Activated CD8-positive, alpha-beta T cell treated with anti-CD3 and anti-CD28 coated beads for 36 hours (primary cell): ENCODE data around the gene ZNF488. TPM values are rescaled to one million over a fixed set of nuclear protein-coding genes. Genes with fewer than 3 reads are reported as not detected.

Experiments
- ATAC-seq: fragments of 200-7000 bp; cut with Tn5 transposase; one replicate; pipeline ENCODE4 v1.10.0; 2021; ENCODE audit warnings: mild to moderate bottlenecking, moderate library complexity
- CTCF ChIA-PET: fragments of 350-600 bp; sonication (Branson Sonifier 250); formaldehyde crosslinking; loops from one replicate; lab custom pipeline; 2021; ENCODE audit warnings: antibody characterized with exemption; lab: Charles Lee
- POLR2A ChIA-PET: fragments of 350-600 bp; sonication (Branson Sonifier 250); formaldehyde crosslinking; loops from one replicate; lab custom pipeline; 2021; ENCODE audit warnings: antibody characterized with exemption; lab: Charles Lee
- DNase-seq: peaks from one replicate; pipeline ENCODE4 v3.0.0-alpha.2; 2020
- H3K27ac Mint-ChIP-seq: one replicate; pipeline ENCODE4 v1.8.0; 2021; ENCODE audit warnings: mild to moderate bottlenecking, mixed read lengths
- H3K27me3 Mint-ChIP-seq: one replicate; pipeline ENCODE4 v1.8.0; 2021; ENCODE audit warnings: mixed read lengths
- H3K36me3 Mint-ChIP-seq: one replicate; pipeline ENCODE4 v1.8.0; 2021; ENCODE audit warnings: low read depth, mixed read lengths
- H3K4me1 Mint-ChIP-seq: one replicate; pipeline ENCODE4 v1.8.0; 2021; ENCODE audit warnings: low read depth, mixed read lengths
- H3K4me3 Mint-ChIP-seq: one replicate; pipeline ENCODE4 v1.8.0; 2021; ENCODE audit warnings: mild to moderate bottlenecking, moderate library complexity, mixed read lengths
- H3K9me3 Mint-ChIP-seq: one replicate; pipeline ENCODE4 v1.8.0; 2021; ENCODE audit warnings: mixed read lengths
- CTCF ChIP-seq: fragments of 200-600 bp; IDR thresholded peaks from one replicate; pipeline ENCODE4 v1.8.0; 2022; ENCODE audit warnings: antibody characterized with exemption, mild to moderate bottlenecking
- intact Hi-C: fragments of 100-400 bp; cut with micrococcal nuclease; formaldehyde crosslinking; loops from one replicate; pipeline ENCODE4 v1.10.0; 2022
- total RNA-seq, 2 experiments: library from RNA; stranded (reverse); gene quantifications; one replicate each; pipeline ENCODE4 v1.2.3, GENCODE V29; 2021

Gene ZNF488
- total RNA-seq, 2 experiments from 2014 or later: 0.36 to 0.58 TPM

- no peak for TF ChIP-seq CTCF
- Mint-ChIP-seq H3K27me3 (no peaks in the 10 kb centered on the region), H3K9me3 (no peaks in the 10 kb centered on the region), H3K27ac (no peak overlapping the region), H3K4me1 (no peaks in the 10 kb centered on the region), H3K4me3 (no peak overlapping the region), H3K36me3 (no peaks in the 10 kb centered on the region)
- ChIA-PET CTCF (no interaction called here), POLR2A (no interaction called here)
- peak; percentile 14 for DNase-seq
- peak; percentile 24 for ATAC-seq
- intact Hi-C loops: no loop called here
Measured at GRCh38 chr10:47415520-47416304, 31.6 kb upstream of the ZNF488 start.

GRCh38 chr10:47414752-47415519, 30.8 kb upstream of the ZNF488 start:
- ChIA-PET POLR2A (no interaction called here), CTCF (no interaction called here)
- Mint-ChIP-seq H3K27ac (no peak overlapping the region), H3K4me1 (no peaks in the 10 kb centered on the region), H3K27me3 (no peaks in the 10 kb centered on the region), H3K4me3 (no peak overlapping the region), H3K36me3 (no peaks in the 10 kb centered on the region), H3K9me3 (no peaks in the 10 kb centered on the region)
- intact Hi-C loops: no loop called here
- DNase-seq (no peak), ATAC-seq (no peak)
- TF ChIP-seq CTCF: no peak

- DNase-seq: no peak
- TF ChIP-seq CTCF: no peak
- no peaks in the 10 kb centered on the region for H3K27me3 Mint-ChIP-seq
- H3K4me3 Mint-ChIP-seq: no peak overlapping the region
- no peak for ATAC-seq
- H3K4me1 Mint-ChIP-seq: no peaks in the 10 kb centered on the region
- ChIA-PET CTCF (no interaction called here), POLR2A (no interaction called here)
- no peaks in the 10 kb centered on the region for H3K36me3 Mint-ChIP-seq
- intact Hi-C loops: no loop called here
- H3K9me3 Mint-ChIP-seq: no peaks in the 10 kb centered on the region
- H3K27ac Mint-ChIP-seq: no peak overlapping the region
Measured at GRCh38 chr10:47414227-47414592, 30.1 kb upstream of the ZNF488 start.

- CTCF ChIA-PET: no interaction called here
- no peak overlapping the region for H3K4me3 Mint-ChIP-seq
- intact Hi-C loops: no loop called here
- H3K4me1 Mint-ChIP-seq: no peaks in the 10 kb centered on the region
- no peak for TF ChIP-seq CTCF
- ATAC-seq (no peak), DNase-seq (no peak)
- no peaks in the 10 kb centered on the region for H3K27me3 Mint-ChIP-seq
- H3K27ac Mint-ChIP-seq: no peak overlapping the region
- H3K36me3 Mint-ChIP-seq: no peaks in the 10 kb centered on the region
- H3K9me3 Mint-ChIP-seq: no peaks in the 10 kb centered on the region
- POLR2A ChIA-PET: no interaction called here
Measured at GRCh38 chr10:47413531-47414226, 29.6 kb upstream of the ZNF488 start.

GRCh38 chr10:47412869-47413268, 28.8 kb upstream of the ZNF488 start:
- intact Hi-C loops: no loop called here
- H3K27ac Mint-ChIP-seq: no peak overlapping the region
- no peaks in the 10 kb centered on the region for H3K9me3 Mint-ChIP-seq
- ATAC-seq: no peak
- H3K36me3 Mint-ChIP-seq: no peaks in the 10 kb centered on the region
- no peak overlapping the region for H3K4me3 Mint-ChIP-seq
- TF ChIP-seq CTCF: no peak
- ChIA-PET CTCF (no interaction called here), POLR2A (no interaction called here)
- no peaks in the 10 kb centered on the region for H3K27me3 Mint-ChIP-seq
- no peaks in the 10 kb centered on the region for H3K4me1 Mint-ChIP-seq
- no peak for DNase-seq
